Activated CD8-positive, alpha-beta memory T cell treated with anti-CD3 and anti-CD28 coated beads for 4 hours (primary cell): Measurements from ENCODE around the gene CNTN2.

Experiments used
- DNase-seq, 2 donors: peaks; one replicate each; pipeline ENCODE4 v3.0.0-alpha.2; 2020; ENCODE audit warnings: low read depth in 2 of 2

The CNTN2 gene, protein sequence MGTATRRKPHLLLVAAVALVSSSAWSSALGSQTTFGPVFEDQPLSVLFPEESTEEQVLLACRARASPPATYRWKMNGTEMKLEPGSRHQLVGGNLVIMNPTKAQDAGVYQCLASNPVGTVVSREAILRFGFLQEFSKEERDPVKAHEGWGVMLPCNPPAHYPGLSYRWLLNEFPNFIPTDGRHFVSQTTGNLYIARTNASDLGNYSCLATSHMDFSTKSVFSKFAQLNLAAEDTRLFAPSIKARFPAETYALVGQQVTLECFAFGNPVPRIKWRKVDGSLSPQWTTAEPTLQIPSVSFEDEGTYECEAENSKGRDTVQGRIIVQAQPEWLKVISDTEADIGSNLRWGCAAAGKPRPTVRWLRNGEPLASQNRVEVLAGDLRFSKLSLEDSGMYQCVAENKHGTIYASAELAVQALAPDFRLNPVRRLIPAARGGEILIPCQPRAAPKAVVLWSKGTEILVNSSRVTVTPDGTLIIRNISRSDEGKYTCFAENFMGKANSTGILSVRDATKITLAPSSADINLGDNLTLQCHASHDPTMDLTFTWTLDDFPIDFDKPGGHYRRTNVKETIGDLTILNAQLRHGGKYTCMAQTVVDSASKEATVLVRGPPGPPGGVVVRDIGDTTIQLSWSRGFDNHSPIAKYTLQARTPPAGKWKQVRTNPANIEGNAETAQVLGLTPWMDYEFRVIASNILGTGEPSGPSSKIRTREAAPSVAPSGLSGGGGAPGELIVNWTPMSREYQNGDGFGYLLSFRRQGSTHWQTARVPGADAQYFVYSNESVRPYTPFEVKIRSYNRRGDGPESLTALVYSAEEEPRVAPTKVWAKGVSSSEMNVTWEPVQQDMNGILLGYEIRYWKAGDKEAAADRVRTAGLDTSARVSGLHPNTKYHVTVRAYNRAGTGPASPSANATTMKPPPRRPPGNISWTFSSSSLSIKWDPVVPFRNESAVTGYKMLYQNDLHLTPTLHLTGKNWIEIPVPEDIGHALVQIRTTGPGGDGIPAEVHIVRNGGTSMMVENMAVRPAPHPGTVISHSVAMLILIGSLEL

DNA sequence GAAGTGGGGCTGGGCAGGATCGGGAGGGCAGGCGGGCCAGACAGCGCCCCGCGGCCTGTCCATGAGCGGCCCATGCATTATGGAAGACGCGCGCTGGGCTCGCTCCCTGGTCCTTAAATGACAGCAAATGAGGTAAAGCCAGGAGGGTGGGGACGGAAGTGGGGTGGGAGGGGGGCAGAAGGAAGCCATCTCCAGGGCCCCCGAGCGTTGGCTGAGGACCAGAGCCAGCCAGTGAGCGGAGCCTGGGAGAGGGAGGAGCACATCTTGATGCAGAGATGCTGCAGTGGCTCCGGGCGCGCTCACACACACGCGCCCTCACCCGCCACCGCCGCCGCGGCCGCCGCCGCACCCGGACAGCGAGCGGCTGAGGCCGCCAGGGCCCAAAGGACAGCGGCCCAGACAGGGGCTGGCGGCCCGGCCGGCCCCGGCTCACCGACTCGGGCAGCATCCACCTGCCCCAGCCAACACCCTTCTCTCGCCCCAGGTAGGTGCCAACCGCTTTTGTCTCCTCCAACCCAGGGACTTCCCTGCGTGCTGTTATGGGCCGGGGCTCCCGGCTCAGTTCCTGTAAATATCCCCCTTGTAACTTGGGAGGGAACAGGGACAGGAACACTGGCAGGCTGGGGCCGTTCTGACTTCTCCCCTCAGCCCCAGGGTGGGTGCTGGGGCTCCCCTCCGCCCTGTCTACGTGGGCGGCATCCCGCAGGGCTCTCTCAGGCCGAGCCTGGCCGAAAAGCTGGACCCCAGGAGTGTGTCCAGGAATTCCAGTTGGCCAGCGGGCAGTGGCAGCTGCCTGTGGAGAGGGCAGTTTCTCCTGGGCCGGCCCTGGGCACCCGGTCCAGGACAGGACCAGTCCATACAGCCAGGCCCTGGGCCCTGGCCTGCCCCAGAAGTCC lies at the start of gene CNTN2:
TSS of gene CNTN2 (plus strand) at position 302 of the 896 bp plus-strand sequence. CDS start 9,974 bp downstream, outside the sequence.
- no peak for DNase-seq

DNA sequence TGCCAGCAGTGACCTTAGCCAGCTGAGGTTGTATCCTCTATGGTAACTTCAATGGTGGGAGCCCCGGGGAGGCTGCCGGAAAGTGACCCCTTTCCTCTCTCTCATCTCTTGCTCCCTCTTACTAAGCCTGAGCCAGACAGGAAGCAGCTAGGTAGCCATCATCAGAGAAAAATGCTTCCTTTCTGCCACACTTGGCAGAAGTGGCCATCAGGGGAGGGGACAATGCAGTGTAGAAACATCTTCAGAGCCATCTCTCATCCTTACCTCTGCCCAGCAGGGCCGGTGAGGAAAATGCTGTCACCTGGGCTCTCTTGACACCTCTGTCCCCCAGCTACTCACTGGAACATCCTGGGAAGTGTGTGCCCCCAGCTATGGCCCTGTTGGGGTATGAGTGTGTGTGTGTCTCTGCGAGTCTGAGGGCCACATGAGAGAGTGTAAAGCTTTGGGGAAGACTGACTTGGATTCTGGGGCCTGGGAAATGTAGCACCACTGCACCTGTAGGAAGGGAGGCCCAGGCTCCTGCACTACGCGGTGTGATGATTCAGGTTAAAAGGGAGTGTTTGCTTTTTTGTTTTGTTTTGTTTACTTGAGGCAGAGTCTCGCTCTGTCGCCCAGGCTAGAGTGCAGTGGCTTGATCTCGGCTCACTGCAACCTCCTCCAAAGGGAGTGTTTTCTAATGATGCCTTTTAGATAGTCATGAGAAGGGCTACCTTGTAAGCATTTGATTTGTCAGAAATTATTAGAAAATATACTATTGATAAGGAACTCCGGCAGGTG lies 48.7 kb upstream of the CNTN2 start:
- no peak for DNase-seq

GRCh38 chr1:204996981-204997380 lies 46.0 kb upstream of the CNTN2 start:
- DNase-seq = no peak

DNA sequence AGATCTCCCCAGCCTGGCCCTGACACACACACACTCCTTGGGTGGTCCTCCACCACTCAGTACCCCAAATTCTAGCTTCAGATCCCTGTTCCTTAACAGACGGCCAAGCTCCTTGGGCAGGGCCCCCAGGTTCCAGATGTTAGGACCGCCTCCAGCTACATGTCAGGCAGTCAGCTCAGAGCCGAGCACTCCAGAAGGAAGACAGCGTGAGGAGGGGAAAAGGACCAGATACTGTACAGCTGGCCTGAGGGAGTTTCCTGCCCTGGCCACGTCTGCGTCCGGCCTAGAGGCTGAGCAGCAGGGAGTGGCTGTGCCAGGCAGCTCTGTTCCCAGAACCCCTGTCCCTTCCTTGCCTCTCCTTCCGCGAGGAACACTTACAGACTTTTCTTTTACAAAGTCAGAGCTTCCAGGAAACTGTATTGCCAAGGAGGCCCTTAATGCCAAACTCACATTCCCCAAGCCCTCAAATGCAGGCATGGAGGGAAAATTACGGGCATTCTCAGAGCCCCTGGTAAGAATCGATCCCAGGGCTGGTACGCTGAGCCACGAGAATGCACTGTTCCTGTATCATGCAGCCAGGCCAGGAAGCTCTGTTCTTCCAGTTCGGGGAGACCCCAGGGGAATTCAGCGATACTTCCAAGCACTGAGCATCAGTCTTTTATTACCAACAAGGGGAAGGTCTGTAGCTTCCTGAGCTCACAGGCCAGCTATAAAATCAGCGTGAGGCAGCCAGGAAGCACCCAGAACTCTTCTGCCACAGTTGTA lies 45.2 kb upstream of the CNTN2 start:
- no peak for DNase-seq

DNA sequence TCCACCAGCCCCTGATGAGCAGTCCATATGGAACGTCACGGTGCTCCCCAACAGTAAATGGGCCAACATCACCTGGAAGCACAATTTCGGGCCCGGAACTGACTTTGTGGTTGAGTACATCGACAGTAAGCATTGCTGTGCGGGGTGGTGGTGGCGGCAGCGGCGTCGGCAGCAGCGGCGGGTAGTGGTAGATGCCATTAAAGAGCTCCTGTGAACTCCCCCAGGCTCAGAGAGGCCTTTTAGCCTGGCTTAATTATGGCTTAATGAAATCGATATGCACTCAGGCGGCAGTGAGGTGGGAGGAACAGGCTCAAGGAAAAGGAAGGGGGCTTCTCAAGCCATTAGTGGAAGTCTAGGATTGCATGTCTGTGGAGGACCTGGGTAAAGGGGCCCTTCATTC lies 41.9 kb upstream of the CNTN2 start:
- no peak for DNase-seq

- DNase-seq = no peak
Measured at GRCh38 chr1:205002705-205003104, 40.3 kb upstream of the CNTN2 start.

DNA sequence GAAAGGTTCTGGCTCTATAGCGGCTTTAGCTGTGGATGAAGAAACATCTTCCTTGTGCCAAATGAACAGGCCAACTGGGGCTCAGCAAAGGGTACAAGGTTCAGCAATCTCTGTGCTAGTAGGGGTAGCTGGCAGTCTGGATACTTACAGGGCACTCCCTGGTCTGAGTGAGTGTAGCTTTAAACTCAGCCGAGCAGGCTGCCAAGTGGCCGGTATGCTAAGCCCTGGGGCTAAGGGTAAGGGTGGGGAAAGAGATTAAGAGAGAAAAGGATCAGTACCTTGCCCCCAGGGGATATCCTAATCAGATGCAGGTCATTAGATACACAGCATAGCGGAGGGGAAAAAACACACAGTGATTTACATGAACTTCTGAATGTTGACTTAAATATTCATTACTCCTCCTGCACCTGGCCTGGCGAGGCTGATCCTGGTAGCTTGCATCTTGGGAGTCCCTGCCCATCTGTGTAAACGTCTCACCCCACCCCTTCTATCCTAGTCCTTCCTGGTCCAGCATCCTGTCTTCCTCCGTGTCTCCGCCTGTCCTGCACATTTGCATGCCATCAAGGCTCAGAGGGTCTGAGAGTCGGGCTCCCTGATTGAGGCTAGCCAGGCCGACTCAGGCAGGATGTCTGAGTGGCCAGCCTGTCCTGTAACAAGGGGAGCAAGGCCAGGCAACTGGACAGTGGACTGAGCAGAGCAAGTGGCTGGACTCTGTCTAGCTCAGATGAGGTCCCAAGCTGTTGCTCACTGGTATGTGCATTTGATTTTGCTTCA lies 39.5 kb upstream of the CNTN2 start:
- no peak for DNase-seq

DNA sequence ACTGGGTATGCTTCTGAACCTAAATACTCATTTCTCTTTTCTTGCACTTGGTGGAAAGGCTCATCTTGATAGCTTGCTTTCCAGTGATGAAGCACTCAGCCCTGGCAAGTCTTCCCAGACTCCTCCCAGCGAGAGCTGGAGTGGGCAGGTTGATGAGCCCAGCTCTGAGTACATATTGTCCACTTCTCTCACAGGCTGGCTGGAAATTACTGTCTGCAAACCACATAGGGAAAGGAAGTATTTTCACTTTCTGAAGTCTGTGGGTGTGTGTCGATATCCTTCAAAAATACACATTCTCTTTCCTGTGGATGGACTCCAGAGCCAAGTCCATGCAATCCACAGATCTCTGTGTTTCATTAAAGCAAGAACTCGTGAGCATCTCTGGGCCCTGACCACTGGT lies 38.7 kb upstream of the CNTN2 start:
- DNase-seq = no peak

GRCh38 chr1:205008896-205009295 lies 34.1 kb upstream of the CNTN2 start:
- no peak for DNase-seq

DNA sequence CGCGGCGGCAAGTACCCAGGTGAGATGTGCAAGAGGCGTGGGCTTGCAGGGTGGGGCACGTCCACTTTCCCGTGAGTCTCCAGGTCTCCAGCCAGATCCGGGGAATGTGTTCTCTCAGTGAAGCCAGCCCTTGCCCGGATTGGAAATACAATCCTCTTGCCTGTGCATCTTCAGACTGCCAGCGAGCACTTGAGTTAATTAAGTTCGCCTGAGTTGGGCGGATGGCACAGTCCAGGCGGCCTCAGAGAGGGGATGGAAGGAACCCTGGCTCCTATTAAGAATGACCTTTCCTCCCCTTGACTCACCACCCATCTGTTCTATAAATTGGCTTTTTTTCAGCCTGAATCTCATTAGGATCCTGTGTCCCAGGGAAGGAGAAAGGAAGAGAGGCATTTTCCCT lies 33.3 kb upstream of the CNTN2 start:
- no peak for DNase-seq

GRCh38 chr1:205012391-205013140 lies 30.4 kb upstream of the CNTN2 start:
- no peak for DNase-seq

- DNase-seq = no peak
Measured at GRCh38 chr1:205013683-205014367, 29.2 kb upstream of the CNTN2 start.

- DNase-seq = no peak
Measured at GRCh38 chr1:205014783-205015182, 28.2 kb upstream of the CNTN2 start.

DNA sequence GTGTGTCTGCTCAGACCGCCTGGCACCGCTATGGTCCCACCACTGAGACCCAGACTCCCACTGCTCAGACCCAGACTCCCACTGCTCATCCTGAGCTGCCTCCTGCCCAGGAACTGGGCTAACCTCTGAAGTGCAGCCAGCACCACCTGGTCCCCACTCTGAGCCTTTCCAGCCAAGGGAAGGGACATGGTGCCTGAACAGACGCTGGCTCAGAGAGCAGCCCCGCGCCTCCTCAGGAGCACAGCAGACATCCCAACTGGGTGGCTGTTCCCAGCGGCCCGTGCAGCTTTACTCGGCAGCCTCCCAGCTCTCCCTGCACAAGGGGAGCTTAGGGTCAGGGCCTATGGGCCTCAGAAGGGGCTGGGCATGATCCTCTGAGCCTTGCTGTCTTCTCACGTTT lies 27.8 kb upstream of the CNTN2 start:
- DNase-seq = no peak

GRCh38 chr1:205016075-205016474 lies 26.9 kb upstream of the CNTN2 start:
- no peak for DNase-seq

GRCh38 chr1:205016584-205016983 lies 26.4 kb upstream of the CNTN2 start:
- DNase-seq = no peak

DNA sequence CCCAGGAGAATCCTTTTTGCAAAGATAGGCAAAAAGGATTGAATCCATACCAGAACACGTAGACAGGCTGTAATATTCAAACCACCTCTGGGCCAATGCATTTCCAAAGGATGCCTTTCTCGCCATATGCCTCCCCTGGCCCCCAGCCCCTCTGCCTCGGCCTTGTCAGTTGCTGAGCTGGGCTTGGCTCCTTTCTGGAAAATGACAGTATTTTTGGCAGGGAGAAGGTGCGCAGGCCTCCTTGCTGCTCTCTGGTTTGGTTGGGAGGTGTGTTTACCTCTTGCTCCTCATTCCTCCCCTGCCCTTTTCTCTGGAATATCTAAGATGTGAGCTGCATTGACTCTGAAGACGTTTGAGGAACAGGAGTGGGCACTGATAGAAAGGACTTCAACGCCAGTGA lies 26.0 kb upstream of the CNTN2 start:
- DNase-seq = no peak

DNA sequence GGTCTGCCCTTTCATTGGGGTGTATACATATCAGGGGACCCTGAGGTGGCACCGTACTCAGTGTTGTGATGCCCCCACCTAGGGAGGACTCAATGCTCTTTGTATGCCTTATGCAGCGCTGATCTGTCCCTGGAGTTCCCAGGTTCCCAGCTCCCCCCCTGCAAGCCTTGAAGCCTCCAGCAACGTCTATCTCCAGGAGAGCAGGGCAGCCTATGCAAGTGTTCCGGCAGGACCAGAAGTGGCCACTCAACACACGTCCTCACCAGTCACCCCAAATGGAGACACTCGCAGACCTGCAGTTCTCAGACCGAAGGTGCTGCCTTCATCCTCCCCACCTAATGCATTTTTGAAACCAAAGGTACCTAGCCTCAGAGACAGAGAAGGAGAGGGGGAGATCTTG lies 25.2 kb upstream of the CNTN2 start:
- DNase-seq = no peak
